ENCODE measurements around the gene NADSYN1.

Gene NADSYN1

GRCh38 chr11:71486320-71486719 is 33.3 kb downstream of the NADSYN1 start:
- H2BK12ac ChIP-seq (ENCODE audit: low read length in 2 of 2) = no peak overlapping the region
- H2AK5ac ChIP-seq (ENCODE audit: low read length, severe bottlenecking) = no peak overlapping the region
- H3K4me2 ChIP-seq (ENCODE audit: low read length, poor library complexity, severe bottlenecking) = no peak overlapping the region
- no peak overlapping the region for H2BK120ac ChIP-seq (ENCODE audit: low read depth, low read length)
- WGBS = 97% methylated on average over 1 of the region's 1 CpG
- no peak for DNase-seq
- H3K27me3 ChIP-seq (ENCODE audit: control insufficient read depth in 1 of 2, insufficient read depth in 1 of 2, low read length in 2 of 2) = no peaks in the 10 kb centered on the region
- no peak overlapping the region for H4K91ac ChIP-seq (ENCODE audit: low read length)
- no peak overlapping the region for H2BK5ac ChIP-seq (ENCODE audit: low read depth, low read length, poor library complexity, severe bottlenecking)
- no peak overlapping the region for H3K18ac ChIP-seq (ENCODE audit: low read depth in 1 of 2, low read length in 2 of 2)
- no peak overlapping the region for H2AFZ ChIP-seq (ENCODE audit: low read depth, low read length)
- peaks cover 2% of the 10 kb centered on the region for H3K79me1 ChIP-seq (replicated peaks; ENCODE audit: low read length, poor library complexity, severe bottlenecking)
- no peaks in the 10 kb centered on the region for H3K9me3 ChIP-seq (ENCODE audit: control insufficient read depth, low read length)
- no peak overlapping the region for H4K8ac ChIP-seq (ENCODE audit: low read length)
- no peak overlapping the region for H3K4me3 ChIP-seq (ENCODE audit: insufficient read depth in 1 of 2, low read depth in 1 of 2, low read length in 2 of 2)
- no peak overlapping the region for H3K23ac ChIP-seq (ENCODE audit: low read length in 2 of 2)
- H3K9ac ChIP-seq (ENCODE audit: low read length) = no peak overlapping the region
- H3K4me1 ChIP-seq (ENCODE audit: control insufficient read depth, insufficient read depth, low read depth, low read length) = peaks cover 16% of the 10 kb centered on the region
- H2BK15ac ChIP-seq (ENCODE audit: low read depth, poor library complexity, severe bottlenecking) = no peak overlapping the region
- peaks cover 72 to 84% of the 10 kb centered on the region in 2 experiments for H3K36me3 ChIP-seq (ENCODE audit: control insufficient read depth in 1 of 2, insufficient read depth in 2 of 2, low read depth in 1 of 2, low read length in 2 of 2)
- no peak overlapping the region for H3K4ac ChIP-seq (ENCODE audit: low read depth in 1 of 2, low read length in 2 of 2)
- no peak overlapping the region for H3K27ac ChIP-seq (ENCODE audit: low read length, poor library complexity, severe bottlenecking)
- no peak overlapping the region for H3K14ac ChIP-seq (ENCODE audit: low read length in 2 of 2)

GRCh38 chr11:71488681-71489270 is 35.8 kb downstream of the NADSYN1 start:
- no peak overlapping the region for H2BK5ac ChIP-seq (ENCODE audit: low read depth, low read length, poor library complexity, severe bottlenecking)
- H3K18ac ChIP-seq (ENCODE audit: low read depth in 1 of 2, low read length in 2 of 2) = peak overlapping the region in 1 of 2 experiments; percentile 48
- H3K4me3 ChIP-seq (ENCODE audit: insufficient read depth in 1 of 2, low read depth in 1 of 2, low read length in 2 of 2) = no peak overlapping the region
- H3K27me3 ChIP-seq (ENCODE audit: control insufficient read depth in 1 of 2, insufficient read depth in 1 of 2, low read length in 2 of 2) = no peaks in the 10 kb centered on the region
- H3K4me1 ChIP-seq (ENCODE audit: control insufficient read depth, insufficient read depth, low read depth, low read length) = peaks cover 16% of the 10 kb centered on the region
- no peak overlapping the region for H4K91ac ChIP-seq (ENCODE audit: low read length)
- H2AK5ac ChIP-seq (ENCODE audit: low read length, severe bottlenecking) = no peak overlapping the region
- H2BK15ac ChIP-seq (ENCODE audit: low read depth, poor library complexity, severe bottlenecking) = no peak overlapping the region
- H3K23ac ChIP-seq (ENCODE audit: low read length in 2 of 2) = peak overlapping the region in 1 of 2 experiments; percentile 61
- no peaks in the 10 kb centered on the region for H3K9me3 ChIP-seq (ENCODE audit: control insufficient read depth, low read length)
- H2BK120ac ChIP-seq (ENCODE audit: low read depth, low read length) = no peak overlapping the region
- H3K14ac ChIP-seq (ENCODE audit: low read length in 2 of 2) = no peak overlapping the region
- DNase-seq = no peak
- 88% methylated on average over 6 of the region's 6 CpGs for WGBS
- H3K27ac ChIP-seq (ENCODE audit: low read length, poor library complexity, severe bottlenecking) = no peak overlapping the region
- H2BK12ac ChIP-seq (ENCODE audit: low read length in 2 of 2) = no peak overlapping the region
- peaks cover 5% of the 10 kb centered on the region for H3K79me1 ChIP-seq (replicated peaks; ENCODE audit: low read length, poor library complexity, severe bottlenecking)
- H3K9ac ChIP-seq (ENCODE audit: low read length) = no peak overlapping the region
- no peak overlapping the region for H3K4ac ChIP-seq (ENCODE audit: low read depth in 1 of 2, low read length in 2 of 2)
- peaks cover 57 to 83% of the 10 kb centered on the region in 2 experiments for H3K36me3 ChIP-seq (ENCODE audit: control insufficient read depth in 1 of 2, insufficient read depth in 2 of 2, low read depth in 1 of 2, low read length in 2 of 2)
- H3K4me2 ChIP-seq (ENCODE audit: low read length, poor library complexity, severe bottlenecking) = no peak overlapping the region
- H2AFZ ChIP-seq (ENCODE audit: low read depth, low read length) = no peak overlapping the region
- H4K8ac ChIP-seq (ENCODE audit: low read length) = no peak overlapping the region

DNA sequence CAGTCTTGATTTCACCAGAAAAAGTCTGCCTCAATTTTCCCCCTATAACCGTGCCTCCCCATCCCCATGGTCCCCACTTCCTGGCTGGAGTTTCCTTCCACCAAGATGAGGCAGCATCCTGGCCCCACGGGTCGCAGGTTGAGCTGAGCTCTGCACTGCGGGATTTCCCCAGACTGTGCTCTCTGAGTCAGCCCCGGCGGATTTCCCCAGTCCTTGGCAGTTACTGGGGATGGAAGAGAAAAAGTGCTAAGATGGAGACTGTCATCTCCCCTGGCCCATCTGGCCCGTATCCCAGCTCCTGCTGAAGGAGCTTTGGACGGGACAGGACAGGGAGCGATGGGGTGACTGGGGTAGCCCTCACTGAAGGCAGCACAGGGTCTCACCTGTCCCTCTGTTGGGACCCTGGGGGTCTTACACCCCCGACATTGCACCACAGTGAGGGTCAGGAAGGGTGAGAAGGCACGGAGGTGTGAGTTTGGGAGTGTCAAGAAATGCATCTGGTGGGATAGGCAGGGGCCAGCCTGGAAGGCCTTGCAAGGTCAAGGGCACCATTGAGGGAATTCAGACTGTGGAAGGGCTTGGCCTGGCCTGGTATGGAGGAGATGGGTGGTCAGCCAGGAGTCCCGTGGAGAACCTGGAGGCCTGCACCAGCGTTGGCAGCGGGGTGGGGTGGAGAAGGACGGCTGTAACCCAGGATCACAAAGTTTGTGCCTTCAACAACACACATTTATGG is 36.5 kb downstream of the NADSYN1 start:
- H3K36me3 ChIP-seq (ENCODE audit: control insufficient read depth in 1 of 2, insufficient read depth in 2 of 2, low read depth in 1 of 2, low read length in 2 of 2) = peaks cover 53 to 82% of the 10 kb centered on the region in 2 experiments
- no peaks in the 10 kb centered on the region for H3K9me3 ChIP-seq (ENCODE audit: control insufficient read depth, low read length)
- 91% methylated on average over 15 of the region's 15 CpGs for WGBS
- no peak overlapping the region for H3K9ac ChIP-seq (ENCODE audit: low read length)
- no peak overlapping the region for H3K4ac ChIP-seq (ENCODE audit: low read depth in 1 of 2, low read length in 2 of 2)
- H4K8ac ChIP-seq (ENCODE audit: low read length) = no peak overlapping the region
- no peak overlapping the region for H2AFZ ChIP-seq (ENCODE audit: low read depth, low read length)
- H2AK5ac ChIP-seq (ENCODE audit: low read length, severe bottlenecking) = no peak overlapping the region
- H3K79me1 ChIP-seq (replicated peaks; ENCODE audit: low read length, poor library complexity, severe bottlenecking) = peaks cover 8% of the 10 kb centered on the region
- H3K4me2 ChIP-seq (ENCODE audit: low read length, poor library complexity, severe bottlenecking) = no peak overlapping the region
- H3K23ac ChIP-seq (ENCODE audit: low read length in 2 of 2) = no peak overlapping the region
- no peak overlapping the region for H2BK15ac ChIP-seq (ENCODE audit: low read depth, poor library complexity, severe bottlenecking)
- H3K4me1 ChIP-seq (ENCODE audit: control insufficient read depth, insufficient read depth, low read depth, low read length) = peaks cover 16% of the 10 kb centered on the region
- H2BK12ac ChIP-seq (ENCODE audit: low read length in 2 of 2) = peak overlapping the region in 1 of 2 experiments; percentile 15
- no peak overlapping the region for H3K4me3 ChIP-seq (ENCODE audit: insufficient read depth in 1 of 2, low read depth in 1 of 2, low read length in 2 of 2)
- no peaks in the 10 kb centered on the region for H3K27me3 ChIP-seq (ENCODE audit: control insufficient read depth in 1 of 2, insufficient read depth in 1 of 2, low read length in 2 of 2)
- peak overlapping the region; percentile 6 for H3K27ac ChIP-seq (ENCODE audit: low read length, poor library complexity, severe bottlenecking)
- no peak overlapping the region for H2BK5ac ChIP-seq (ENCODE audit: low read depth, low read length, poor library complexity, severe bottlenecking)
- no peak overlapping the region for H3K14ac ChIP-seq (ENCODE audit: low read length in 2 of 2)
- no peak overlapping the region for H2BK120ac ChIP-seq (ENCODE audit: low read depth, low read length)
- H3K18ac ChIP-seq (ENCODE audit: low read depth in 1 of 2, low read length in 2 of 2) = no peak overlapping the region
- H4K91ac ChIP-seq (ENCODE audit: low read length) = no peak overlapping the region
- peak; percentile 58 for DNase-seq

GRCh38 chr11:71490044-71490730 is 37.2 kb downstream of the NADSYN1 start:
- WGBS = 97% methylated on average over 21 of the region's 23 CpGs
- no peaks in the 10 kb centered on the region for H3K27me3 ChIP-seq (ENCODE audit: control insufficient read depth in 1 of 2, insufficient read depth in 1 of 2, low read length in 2 of 2)
- no peak overlapping the region for H3K4me3 ChIP-seq (ENCODE audit: insufficient read depth in 1 of 2, low read depth in 1 of 2, low read length in 2 of 2)
- no peak overlapping the region for H2BK12ac ChIP-seq (ENCODE audit: low read length in 2 of 2)
- no peak overlapping the region for H2BK5ac ChIP-seq (ENCODE audit: low read depth, low read length, poor library complexity, severe bottlenecking)
- no peak overlapping the region for H4K8ac ChIP-seq (ENCODE audit: low read length)
- DNase-seq = no peak
- H2BK120ac ChIP-seq (ENCODE audit: low read depth, low read length) = no peak overlapping the region
- H3K36me3 ChIP-seq (ENCODE audit: control insufficient read depth in 1 of 2, insufficient read depth in 2 of 2, low read depth in 1 of 2, low read length in 2 of 2) = peaks cover 46 to 81% of the 10 kb centered on the region in 2 experiments
- no peak overlapping the region for H3K18ac ChIP-seq (ENCODE audit: low read depth in 1 of 2, low read length in 2 of 2)
- H3K9me3 ChIP-seq (ENCODE audit: control insufficient read depth, low read length) = no peaks in the 10 kb centered on the region
- no peak overlapping the region for H3K27ac ChIP-seq (ENCODE audit: low read length, poor library complexity, severe bottlenecking)
- H2BK15ac ChIP-seq (ENCODE audit: low read depth, poor library complexity, severe bottlenecking) = no peak overlapping the region
- H2AK5ac ChIP-seq (ENCODE audit: low read length, severe bottlenecking) = no peak overlapping the region
- H3K4me2 ChIP-seq (ENCODE audit: low read length, poor library complexity, severe bottlenecking) = no peak overlapping the region
- no peak overlapping the region for H3K14ac ChIP-seq (ENCODE audit: low read length in 2 of 2)
- H3K4ac ChIP-seq (ENCODE audit: low read depth in 1 of 2, low read length in 2 of 2) = no peak overlapping the region
- peaks cover 8% of the 10 kb centered on the region for H3K79me1 ChIP-seq (replicated peaks; ENCODE audit: low read length, poor library complexity, severe bottlenecking)
- no peak overlapping the region for H2AFZ ChIP-seq (ENCODE audit: low read depth, low read length)
- H3K9ac ChIP-seq (ENCODE audit: low read length) = no peak overlapping the region
- no peak overlapping the region for H4K91ac ChIP-seq (ENCODE audit: low read length)
- peaks cover 16% of the 10 kb centered on the region for H3K4me1 ChIP-seq (ENCODE audit: control insufficient read depth, insufficient read depth, low read depth, low read length)
- no peak overlapping the region for H3K23ac ChIP-seq (ENCODE audit: low read length in 2 of 2)
